ENCODE data around the gene DCDC2.
"Not testable (repeated sequence)": the region's sequence is repeated elsewhere in the genome, so short reads cannot be mapped to it uniquely, and the experiment has no call there.

Gene DCDC2

GRCh38 chr6:24255676-24256075 is 102.2 kb downstream of the DCDC2 start:
- no peak for DNase-seq

DNA sequence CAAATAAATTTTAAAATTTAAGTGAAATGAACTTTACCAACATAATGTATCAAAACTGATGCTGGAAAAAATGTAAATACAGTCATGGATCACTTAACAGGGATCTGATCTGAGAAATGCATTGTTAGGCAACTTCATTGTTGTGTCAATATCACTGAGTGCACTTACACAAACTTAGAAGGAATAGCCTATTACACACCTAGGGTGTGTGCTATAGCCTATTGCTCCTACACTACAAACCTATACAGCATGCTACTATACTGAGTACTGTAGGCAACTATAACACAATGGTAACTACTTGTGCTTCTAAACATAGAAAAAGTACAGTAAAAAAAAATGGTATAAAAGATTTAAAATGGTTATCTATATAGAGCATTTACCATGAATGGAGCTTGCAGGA is 104.5 kb downstream of the DCDC2 start:
- no peak for DNase-seq

DNA sequence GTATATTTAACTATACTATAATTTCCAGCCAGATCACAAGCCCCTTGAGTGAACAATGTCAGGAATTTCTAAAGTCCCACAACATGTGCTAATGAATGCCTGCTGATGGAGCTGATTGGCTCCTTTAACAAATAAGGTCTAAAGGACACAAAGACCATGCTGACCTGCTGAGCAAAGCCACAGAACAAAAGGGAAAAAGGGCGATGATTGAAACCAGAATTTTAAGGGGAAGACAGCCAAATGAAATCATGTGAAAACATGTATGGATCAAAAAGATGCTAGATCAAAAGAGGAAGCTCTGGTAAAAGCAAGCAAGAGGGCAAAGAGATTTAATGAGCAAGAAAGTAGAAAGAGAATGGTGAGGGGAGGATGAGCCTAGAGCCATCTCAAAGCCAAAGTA is 105.6 kb downstream of the DCDC2 start:
- no peak for DNase-seq

GRCh38 chr6:24251339-24251738 is 106.5 kb downstream of the DCDC2 start:
- no peak for DNase-seq

- DNase-seq, result no peak
Observed at GRCh38 chr6:24249926-24250325, 107.9 kb downstream of the DCDC2 start.

DNA sequence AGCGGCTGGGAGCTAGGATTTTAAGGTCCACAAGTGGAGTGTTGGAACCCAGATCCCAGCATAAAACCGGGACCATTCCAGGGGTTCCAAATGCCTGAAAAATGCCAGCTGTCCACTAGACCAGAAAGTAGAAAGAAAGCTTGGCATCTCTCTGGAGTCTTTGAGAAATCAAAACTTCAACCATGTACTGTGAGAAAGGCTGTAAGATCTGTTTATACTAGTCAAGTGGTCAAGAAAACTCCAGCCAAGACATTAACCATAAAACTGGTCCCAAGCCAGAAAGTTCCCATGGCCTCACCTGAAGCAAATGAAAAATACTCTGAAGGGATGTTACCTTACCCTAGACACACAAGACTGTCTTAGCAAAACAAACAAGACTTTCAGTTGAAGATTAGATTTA is 112.6 kb downstream of the DCDC2 start:
- DNase-seq, result no peak

DNA sequence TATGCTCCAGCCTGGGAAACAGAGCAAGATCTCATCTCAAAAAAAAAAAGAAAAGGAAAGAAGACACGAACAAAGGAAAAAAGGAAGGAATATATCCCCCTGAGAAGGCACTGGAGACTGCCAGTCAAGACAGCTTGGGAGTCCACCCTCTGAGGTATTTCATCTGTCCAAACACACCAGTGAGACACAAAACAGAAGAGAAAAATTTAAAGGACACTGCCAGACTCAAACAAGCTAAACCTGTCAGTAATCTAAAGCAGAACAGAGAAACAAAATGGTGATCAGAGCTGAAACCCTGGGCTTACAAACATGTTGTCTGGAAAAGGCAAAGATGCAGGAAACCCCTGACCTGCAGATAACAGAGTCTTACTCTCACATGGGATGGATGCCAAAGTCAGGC is 114.9 kb downstream of the DCDC2 start:
- no peak for DNase-seq

DNA sequence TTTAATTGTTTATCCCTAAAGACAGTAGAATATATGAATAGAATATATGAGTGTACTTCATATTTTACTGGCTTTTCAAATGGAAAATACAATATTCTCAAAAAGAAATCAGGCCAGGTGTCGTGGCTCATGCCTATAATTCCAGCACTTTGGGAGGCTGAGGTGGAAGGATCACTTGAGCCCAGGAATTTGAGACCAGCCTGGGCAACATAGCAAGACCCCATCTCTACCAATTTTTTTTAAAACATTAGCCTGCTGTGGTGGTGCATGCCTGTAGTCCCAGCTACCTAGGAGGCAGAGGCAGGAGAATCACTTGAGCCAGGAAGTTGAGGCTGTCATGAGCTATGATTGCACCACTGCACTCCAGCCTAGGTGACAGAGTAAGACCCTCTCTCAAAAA is 116.1 kb downstream of the DCDC2 start:
- DNase-seq, result not testable (repeated sequence)

DNA sequence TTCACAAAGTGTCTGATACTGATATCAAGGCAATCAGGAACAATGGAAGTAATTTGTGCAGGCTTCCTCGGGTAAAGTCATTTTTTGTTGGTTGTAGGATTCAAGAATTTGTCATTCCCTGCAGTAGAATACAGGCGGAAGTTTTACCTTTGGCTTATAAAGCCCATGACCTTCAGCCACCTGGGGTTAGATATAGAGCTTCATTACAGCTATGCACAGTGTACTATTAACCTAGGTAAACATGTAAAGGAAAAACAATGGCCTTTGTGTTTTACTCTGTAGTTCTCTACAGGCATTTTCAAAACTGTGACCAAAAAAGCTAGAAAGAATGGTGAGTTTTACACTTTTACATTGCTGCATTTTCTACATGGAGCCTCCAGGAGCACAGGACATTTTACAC is 116.9 kb downstream of the DCDC2 start:
- DNase-seq, result no peak

- DNase-seq, result no peak
Observed at GRCh38 chr6:24240380-24240928, 117.4 kb downstream of the DCDC2 start.

GRCh38 chr6:24238700-24239099 is 119.2 kb downstream of the DCDC2 start:
- DNase-seq, result no peak

DNA sequence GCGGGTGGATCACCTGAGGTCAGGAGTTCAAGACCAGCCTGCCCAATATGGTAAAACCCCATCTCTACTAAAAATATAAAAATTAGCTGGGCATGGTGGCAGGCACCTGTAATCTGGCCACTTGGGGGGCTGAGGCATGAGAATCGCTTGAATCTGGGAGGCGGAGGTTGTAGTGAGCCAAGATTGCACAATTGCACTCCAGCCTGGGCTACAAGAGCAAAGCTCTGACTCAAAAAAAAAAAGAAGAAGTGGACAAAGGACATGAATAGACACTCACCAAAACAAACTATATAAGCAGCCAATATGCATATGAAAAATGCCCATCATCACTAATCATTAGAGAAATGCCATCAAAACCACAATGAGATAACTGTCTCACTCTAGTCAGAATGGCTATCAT is 121.1 kb downstream of the DCDC2 start:
- DNase-seq, result peak; percentile 80 to 81

- DNase-seq, result peak in 1 of 2 donors; percentile 19
Observed at GRCh38 chr6:24233813-24234442, 123.9 kb downstream of the DCDC2 start.

GRCh38 chr6:24231438-24231977 is 126.4 kb downstream of the DCDC2 start:
- DNase-seq, result no peak

- peak; percentile 89 to 96 for DNase-seq
Observed at GRCh38 chr6:24229696-24230405, 128.0 kb downstream of the DCDC2 start.

- DNase-seq, result peak; percentile 94 to 97
Observed at GRCh38 chr6:24228681-24229255, 129.1 kb downstream of the DCDC2 start.

- no peak for DNase-seq
Observed at GRCh38 chr6:24228123-24228522, 129.7 kb downstream of the DCDC2 start.

DNA sequence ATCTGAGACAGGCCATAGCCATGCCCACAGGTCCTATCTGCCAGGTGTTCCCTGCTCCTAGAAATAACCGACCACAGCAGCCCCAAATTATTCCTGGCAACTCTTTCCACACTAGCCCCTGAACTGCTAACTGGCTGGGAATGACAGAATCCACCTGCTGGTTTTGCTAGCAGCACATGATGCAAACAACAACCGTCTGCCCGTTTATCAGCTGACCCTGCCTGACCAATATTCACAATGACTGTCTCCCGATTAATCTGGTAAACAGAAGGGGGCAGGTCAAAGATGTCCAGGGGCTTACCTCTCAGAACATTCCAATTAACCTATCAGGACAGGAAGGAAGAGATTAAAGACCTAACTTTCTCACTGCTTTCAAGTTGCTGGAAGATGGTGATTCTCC is 130.3 kb downstream of the DCDC2 start:
- peak in 1 of 2 donors; percentile 12 for DNase-seq

DNA sequence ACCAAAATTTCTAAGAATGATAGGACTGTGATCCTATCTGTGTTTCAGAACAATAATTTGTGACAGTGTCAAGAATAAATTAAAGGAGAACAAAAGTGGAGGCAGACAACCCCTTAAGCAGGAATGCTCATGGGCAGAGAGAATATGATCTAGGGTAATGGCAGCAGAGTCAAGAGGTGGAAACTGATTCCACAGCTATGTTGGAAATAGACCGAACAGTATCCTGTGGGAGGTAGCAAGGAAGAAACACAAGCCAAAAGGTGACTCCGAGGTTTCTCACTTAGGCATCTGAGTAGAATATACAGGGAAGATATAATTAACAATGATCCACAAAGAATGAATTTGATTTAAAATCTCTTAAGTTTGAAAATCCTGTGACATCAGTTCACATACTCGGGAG is 131.3 kb downstream of the DCDC2 start:
- no peak for DNase-seq

- DNase-seq, result no peak
Observed at GRCh38 chr6:24225838-24226237, 132.0 kb downstream of the DCDC2 start.

DNA sequence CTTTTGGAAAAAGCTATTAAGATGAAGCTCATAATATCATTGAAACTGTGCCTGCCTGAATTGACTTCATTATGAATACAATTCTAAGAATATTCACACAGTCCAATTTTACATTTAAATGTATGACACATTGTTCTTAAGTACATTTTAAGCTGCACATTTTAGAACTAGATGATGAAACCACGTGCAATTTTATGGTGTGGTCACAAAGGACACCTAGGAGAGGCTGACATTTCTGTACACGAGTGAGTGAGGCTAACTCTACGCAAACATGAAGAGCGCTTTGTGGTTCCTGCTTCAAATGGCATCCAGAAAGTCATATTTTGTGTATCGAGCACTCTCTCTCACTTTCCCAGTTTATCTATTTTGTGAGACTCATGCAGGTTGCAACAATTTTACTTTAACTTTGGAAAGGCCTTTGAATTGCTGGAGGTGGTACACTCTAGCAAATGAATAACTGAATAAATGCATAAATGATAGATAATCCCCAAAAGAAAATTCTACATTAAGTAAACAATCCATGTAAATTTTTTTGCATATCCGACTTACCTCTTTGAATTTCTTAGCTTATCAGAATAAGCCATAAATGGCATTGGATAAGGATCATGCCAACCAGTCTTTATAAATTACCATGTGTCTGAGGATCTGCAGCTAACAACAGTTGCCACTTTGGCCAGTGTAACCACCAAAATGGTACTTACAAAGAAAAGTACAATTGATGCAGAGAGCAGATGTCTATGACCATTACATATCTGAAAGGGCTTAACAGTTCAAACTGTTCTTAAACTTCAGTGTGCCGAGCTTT is 134.5 kb downstream of the DCDC2 start:
- no peak for DNase-seq

DNA sequence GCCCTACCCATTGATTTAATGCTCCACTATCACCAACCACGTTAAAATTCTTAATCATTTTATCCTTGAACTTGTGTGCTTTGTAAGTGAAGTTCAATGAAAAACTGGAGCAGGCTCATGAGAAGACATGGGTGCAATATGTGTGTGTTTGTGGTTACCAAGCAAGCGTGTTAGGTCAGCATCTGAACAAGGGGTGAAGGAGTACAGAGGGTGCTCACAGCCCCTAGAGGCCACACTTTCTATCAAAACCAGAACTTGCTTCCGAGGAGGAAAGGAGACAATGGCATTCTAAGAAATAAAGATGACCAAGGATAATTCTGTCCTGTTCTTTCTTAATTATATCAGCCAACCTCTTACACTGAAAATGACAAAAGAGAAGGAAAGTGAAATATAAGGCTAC is 138.2 kb downstream of the DCDC2 start:
- DNase-seq, result no peak

GRCh38 chr6:24214984-24215383 is 142.9 kb downstream of the DCDC2 start:
- DNase-seq, result no peak
